Fibroblast of lung (primary cell): ENCODE results near the gene ACOXL. TPM values are rescaled to one million over a fixed set of nuclear protein-coding genes. Genes with fewer than 3 reads are reported as not detected.

Experiments used
- DNase-seq, 2 donors: peaks; one replicate each; pipeline versions ENCODE4 v3.0.0 to v3.0.0-alpha.2; 2010; ENCODE audit warnings: low read depth in 2 of 2
- H2AFZ ChIP-seq: 2 replicates; pipeline ENCODE4 v1.5.1; 2012; ENCODE audit warnings: low read length, control low read depth, inconsistent platforms
- H3K27ac ChIP-seq: 2 replicates; pipeline ENCODE4 v1.5.1; 2011; ENCODE audit warnings: low read length, control low read depth; ENCODE audit not compliant: insufficient read depth
- H3K27me3 ChIP-seq: 2 replicates; pipeline ENCODE4 v1.5.1; 2011; ENCODE audit warnings: mild to moderate bottlenecking, low read length; ENCODE audit not compliant: control insufficient read depth, insufficient read depth
- H3K36me3 ChIP-seq: 2 replicates; pipeline ENCODE4 v1.5.1; 2011; ENCODE audit warnings: low read length; ENCODE audit not compliant: control insufficient read depth, insufficient read depth
- H3K4me1 ChIP-seq: 2 replicates; pipeline ENCODE4 v1.5.1; 2011; ENCODE audit warnings: low read length; ENCODE audit not compliant: control insufficient read depth, insufficient read depth; ENCODE audit errors: extremely low read depth
- H3K4me2 ChIP-seq: 2 replicates; pipeline ENCODE4 v1.5.1; 2011; ENCODE audit warnings: low read length, control low read depth; ENCODE audit not compliant: insufficient read depth; ENCODE audit errors: extremely low read depth
- H3K4me3 ChIP-seq, 4 experiments: fragments of 200-600 bp in 1 of 4; sonication (generic) in 1 of 4; replicated peaks in 1 of 4; 2 replicates each; pipeline ENCODE4 v1.5.1; 2011 to 2016; ENCODE audit warnings: low read length in 4 of 4, low read depth in 3 of 4, mild to moderate bottlenecking in 3 of 4, control low read depth in 2 of 4, inconsistent platforms in 1 of 4, mixed read lengths in 1 of 4; ENCODE audit not compliant: insufficient read depth in 1 of 4; ENCODE audit errors: control extremely low read depth in 1 of 4
- H3K79me2 ChIP-seq: 2 replicates; pipeline ENCODE4 v1.5.1; 2012; ENCODE audit warnings: mild to moderate bottlenecking, low read length, inconsistent platforms; ENCODE audit not compliant: control insufficient read depth, insufficient read depth
- H3K9ac ChIP-seq: 2 replicates; pipeline ENCODE4 v1.5.1; 2011; ENCODE audit warnings: mild to moderate bottlenecking, low read length, control low read depth; ENCODE audit not compliant: insufficient read depth
- H3K9me3 ChIP-seq: 2 replicates; pipeline ENCODE4 v1.5.1; 2012; ENCODE audit warnings: low read depth, low read length; ENCODE audit not compliant: control insufficient read depth, insufficient read depth
- H4K20me1 ChIP-seq: 2 replicates; pipeline ENCODE4 v1.5.1; 2011; ENCODE audit warnings: low read length; ENCODE audit not compliant: control insufficient read depth, insufficient read depth; ENCODE audit errors: extremely low read depth
- CTCF ChIP-seq, 2 donors: IDR thresholded peaks in 1 of 2; conservative IDR thresholded peaks in 1 of 2; 1 replicate in 1 of 2; 2 replicates in 1 of 2; pipeline ENCODE4 v1.5.1; 2011 to 2012; ENCODE audit warnings: low read length in 2 of 2, control low read depth in 1 of 2, inconsistent platforms in 1 of 2, low read depth in 1 of 2, mild to moderate bottlenecking in 1 of 2
- EZH2 ChIP-seq: IDR thresholded peaks from 2 replicates; pipeline ENCODE4 v1.5.1; 2012; ENCODE audit warnings: low read length, control low read depth, mild to moderate bottlenecking; ENCODE audit errors: missing control alignments
- polyA plus RNA-seq, 2 donors: library from polyadenylated mRNA; depleted of rRNA in 1 of 2; stranded (reverse) in 1 of 2; unstranded in 1 of 2; fragments of >200 nt; gene quantifications; 2 replicates each; pipeline ENCODE4 v1.2.1, GENCODE V29; 2011 to 2012; ENCODE audit warnings: missing spikeins in 1 of 2
- total RNA-seq: library from RNA; depleted of rRNA; stranded (reverse); fragments of >200 nt; gene quantifications from 2 replicates; pipeline ENCODE4 v1.2.1, GENCODE V29; 2014

The ACOXL gene
- total and polyA plus RNA-seq, 2 donors (not counting 1 experiment from before 2014, with no cell fraction given) = not detected

GRCh38 chr2:110770404-110770958 is 38.1 kb downstream of the ACOXL start:
- Histone ChIP-seq H3K4me1 (peaks cover 4% of the 10 kb centered on the region), H2AFZ (no peak overlapping the region), H3K9ac (no peak overlapping the region), H3K9me3 (no peaks in the 10 kb centered on the region), H3K27ac (no peak overlapping the region), H3K4me2 (peak overlapping the region; percentile 73), H3K27me3 (peaks cover 27% of the 10 kb centered on the region), H3K79me2 (no peaks in the 10 kb centered on the region), H4K20me1 (no peaks in the 10 kb centered on the region), H3K36me3 (no peaks in the 10 kb centered on the region), H3K4me3 (peak overlapping the region in 1 of 4 experiments; percentile 44)
- TF ChIP-seq EZH2 (no peak), CTCF (conservative IDR thresholded peaks at IDR 0.05 in 1 of 2, IDR thresholded peaks at IDR 0.05 in 1 of 2; ENCODE audit: low read depth in 1 of 2, low read length in 2 of 2) (no peak)
- no peak for DNase-seq

- no peak overlapping the region for H3K27ac ChIP-seq
- H3K9me3 ChIP-seq = no peaks in the 10 kb centered on the region
- no peaks in the 10 kb centered on the region for H4K20me1 ChIP-seq
- H3K4me1 ChIP-seq = peaks cover 4% of the 10 kb centered on the region
- peak; percentile 12 to 63 for DNase-seq
- H3K36me3 ChIP-seq = no peaks in the 10 kb centered on the region
- no peaks in the 10 kb centered on the region for H3K79me2 ChIP-seq
- H2AFZ ChIP-seq = no peak overlapping the region
- no peak overlapping the region for H3K9ac ChIP-seq
- H3K4me3 ChIP-seq = peak overlapping the region in 2 of 4 experiments; percentile 27 to 44
- peaks cover 32% of the 10 kb centered on the region for H3K27me3 ChIP-seq
- no peak for TF ChIP-seq CTCF (conservative IDR thresholded peaks at IDR 0.05 in 1 of 2, IDR thresholded peaks at IDR 0.05 in 1 of 2; ENCODE audit: low read depth in 1 of 2, low read length in 2 of 2)
- TF ChIP-seq EZH2 = no peak
- peak overlapping the region; percentile 73 for H3K4me2 ChIP-seq
These were observed 38.6 kb downstream of the ACOXL start for GRCh38 chr2:110770959-110771431.

GRCh38 chr2:110771547-110772382 is 39.4 kb downstream of the ACOXL start:
- Histone ChIP-seq H4K20me1 (no peaks in the 10 kb centered on the region), H2AFZ (no peak overlapping the region), H3K27me3 (peaks cover 34% of the 10 kb centered on the region), H3K79me2 (no peaks in the 10 kb centered on the region), H3K4me2 (peak overlapping the region; percentile 73), H3K9me3 (no peaks in the 10 kb centered on the region), H3K36me3 (no peaks in the 10 kb centered on the region), H3K4me1 (peaks cover 4% of the 10 kb centered on the region), H3K9ac (no peak overlapping the region), H3K27ac (no peak overlapping the region), H3K4me3 (no peak overlapping the region)
- DNase-seq = no peak
- no peak for TF ChIP-seq CTCF (conservative IDR thresholded peaks at IDR 0.05 in 1 of 2, IDR thresholded peaks at IDR 0.05 in 1 of 2; ENCODE audit: low read depth in 1 of 2, low read length in 2 of 2)
- no peak for TF ChIP-seq EZH2
